A549 (cell line): ENCODE measurements around the gene PIEZO2. TPM values are rescaled to one million over a fixed set of nuclear protein-coding genes. Genes with fewer than 3 reads are reported as not detected.

Source experiments
- ATAC-seq, 2 experiments: fragments of 200-7000 bp in 1 of 2; fragments of >200 bp in 1 of 2; cut with Nextera tagmentation in 1 of 2; cut with Tn5 transposase in 1 of 2; 3 replicates each; pipeline versions ENCODE4 v1.8.0 to v1.9.1; 2018 to 2020; ENCODE audit warnings: mild to moderate bottlenecking in 1 of 2, moderate library complexity in 1 of 2
- CTCF ChIA-PET: fragments of 300-600 bp; sonication (Branson Sonifier 250); formaldehyde crosslinking; extraction: SDS; loops from one replicate; lab custom pipeline; 2021; ENCODE audit warnings: antibody characterized with exemption, inconsistent platforms; lab: Yijun Ruan, JAX
- POLR2A ChIA-PET: fragments of 350-600 bp; formaldehyde crosslinking; extraction: SDS; loops from one replicate; lab custom pipeline; 2021; ENCODE audit warnings: antibody characterized with exemption, inconsistent platforms; lab: Yijun Ruan, JAX
- DNase-seq, 2 experiments: peaks; one replicate each; pipeline versions ENCODE4 v3.0.0 to v3.0.0-alpha.2; 2011 to 2016; ENCODE audit warnings: low read depth in 1 of 2, low spot score in 1 of 2
- FAIRE-seq: peaks from 2 replicates; lab custom pipeline; 2011; peaks lifted over from hg19 to GRCh38; lab: Jason Lieb, UNC
- H3K27ac ChIP-seq, 2 experiments: fragments of >200 bp; sonication (Bioruptor Twin); formaldehyde crosslinking; 3 replicates each; pipeline ENCODE4 v1.5.1; 2016 to 2017
- H3K4me1 ChIP-seq: fragments of >200 bp; sonication (Bioruptor Twin); formaldehyde crosslinking; 3 replicates; pipeline ENCODE4 v1.6.1; 2016
- H3K4me2 ChIP-seq: fragments of >200 bp; sonication (Bioruptor Twin); formaldehyde crosslinking; 3 replicates; pipeline ENCODE4 v1.6.1; 2016
- H3K4me3 ChIP-seq: fragments of >200 bp; sonication (Bioruptor Twin); formaldehyde crosslinking; 3 replicates; pipeline ENCODE4 v1.5.1; 2016
- H3K9me3 ChIP-seq: fragments of >200 bp; sonication (Bioruptor Twin); formaldehyde crosslinking; 3 replicates; pipeline ENCODE4 v1.6.1; 2016
- CBX2 ChIP-seq: fragments of 200-600 bp; sonication (generic); IDR thresholded peaks from 2 replicates; pipeline ENCODE4 v1.6.1; 2016; ENCODE audit warnings: low read depth, mild to moderate bottlenecking, borderline replicate concordance
- CEBPB ChIP-seq, 2 experiments: fragments of >200 bp in 1 of 2; sonication (Bioruptor Twin) in 1 of 2; formaldehyde crosslinking in 1 of 2; IDR thresholded peaks; 2 replicates each; pipeline ENCODE4 v1.6.1; 2012 to 2016
- GATA3 ChIP-seq: IDR thresholded peaks from 2 replicates; pipeline ENCODE4 v1.6.1; 2012; ENCODE audit warnings: borderline replicate concordance
- JUNB ChIP-seq: fragments of >200 bp; sonication (Bioruptor Twin); formaldehyde crosslinking; IDR thresholded peaks from 2 replicates; pipeline ENCODE4 v1.6.1; 2016
- KDM5A ChIP-seq: fragments of 200-600 bp; sonication (generic); IDR thresholded peaks from 2 replicates; pipeline ENCODE4 v1.6.1; 2016; ENCODE audit warnings: antibody characterized with exemption, mild to moderate bottlenecking
- NFE2L2 ChIP-seq: fragments of 150-350 bp; conservative IDR thresholded peaks from 2 replicates; pipeline ENCODE4 v1.6.1; 2014; ENCODE audit warnings: low read length
- NPAS2 ChIP-seq: fragments of 250-450 bp; sonication (Bioruptor Pico); IDR thresholded peaks from 2 replicates; pipeline ENCODE4 v1.8.0; 2022; ENCODE audit warnings: mild to moderate bottlenecking, moderate library complexity, borderline replicate concordance
- NR3C1 ChIP-seq: fragments of >200 bp; sonication (Bioruptor Twin); formaldehyde crosslinking; IDR thresholded peaks from 3 replicates; pipeline ENCODE4 v1.6.1; 2017
- POLR2AphosphoS2 ChIP-seq: conservative IDR thresholded peaks from 2 replicates; pipeline ENCODE4 v1.6.1; 2012; ENCODE audit warnings: low read length, improper control_type of control experiment, inconsistent platforms
- RAD21 ChIP-seq, 2 experiments: fragments of >200 bp in 1 of 2; sonication (Bioruptor Twin) in 1 of 2; formaldehyde crosslinking in 1 of 2; IDR thresholded peaks in 1 of 2; conservative IDR thresholded peaks in 1 of 2; 2 replicates in 1 of 2; 3 replicates in 1 of 2; pipeline ENCODE4 v1.6.1; 2012 to 2018; ENCODE audit warnings: inconsistent platforms in 1 of 2
- RCOR1 ChIP-seq: fragments of 150-350 bp; IDR thresholded peaks from 2 replicates; pipeline ENCODE4 v1.6.1; 2014; ENCODE audit warnings: antibody characterized with exemption, low read length, low read depth
- RNF2 ChIP-seq: fragments of 200-600 bp; sonication (generic); IDR thresholded peaks from 2 replicates; pipeline ENCODE4 v1.6.1; 2016; ENCODE audit warnings: low read depth, mild to moderate bottlenecking, antibody characterized with exemption, moderate library complexity, borderline replicate concordance
- TFCP2L1 ChIP-seq: fragments of 250-450 bp; sonication (Bioruptor Pico); IDR thresholded peaks from 2 replicates; pipeline ENCODE4 v1.5.0; 2021; ENCODE audit warnings: mild to moderate bottlenecking
- ZC3H11A ChIP-seq: fragments of 450-650 bp; IDR thresholded peaks from 2 replicates; pipeline ENCODE4 v1.6.1; 2014; ENCODE audit warnings: antibody characterized with exemption, mild to moderate bottlenecking
- ZSCAN20 ChIP-seq: fragments of 250-450 bp; sonication (Bioruptor Pico); IDR thresholded peaks from 2 replicates; pipeline ENCODE4 v1.8.0; 2022; ENCODE audit warnings: mild to moderate bottlenecking, moderate library complexity
- WGBS: methylation state at CpG from one replicate; pipeline ENCODE4 v1.1.6; 2017; ENCODE audit errors: missing lambda C conversion rate; 5-methylcytosine and 5-hydroxymethylcytosine counted together
- polyA plus RNA-seq, 4 experiments: library from polyadenylated mRNA; depleted of rRNA in 3 of 4; stranded (reverse); fragments of >200 nt; fragmentation: RNase III in 1 of 4; extraction: RNeasy Plus Mini Kit Qiagen cat#74134 plus additional on column Dnase treatment in 1 of 4; gene quantifications; 2 replicates in 3 of 4; 3 replicates in 1 of 4; pipeline ENCODE4 v1.2.3, GENCODE V29; 2011 to 2017
- TF ChIP-seq, protein P1 (sequence below): fragments of >200 bp; sonication (Bioruptor Twin); formaldehyde crosslinking; IDR thresholded peaks from 2 replicates; pipeline ENCODE4 v1.6.1; 2016
- TF ChIP-seq, protein P2 (sequence below): IDR thresholded peaks from 2 replicates; pipeline ENCODE4 v1.6.1; 2012
- TF ChIP-seq, protein P3 (sequence below): fragments of >200 bp; sonication (Bioruptor Twin); formaldehyde crosslinking; IDR thresholded peaks from 3 replicates; pipeline ENCODE4 v1.5.1; 2016
- TF ChIP-seq, protein P4 (sequence below): fragments of 450-650 bp; IDR thresholded peaks from 2 replicates; pipeline ENCODE4 v1.6.1; 2014; ENCODE audit warnings: antibody characterized with exemption
- TF ChIP-seq, protein P5 (sequence below): fragments of 200-600 bp; sonication (generic); IDR thresholded peaks from 2 replicates; pipeline ENCODE4 v1.6.1; 2016; ENCODE audit warnings: antibody characterized with exemption, mild to moderate bottlenecking, moderate library complexity

PIEZO2 gene
- polyA plus RNA-seq, 2 of the 4 experiments (the other 2 are of a cell fraction), result 0.80 to 1.6 TPM

DNA sequence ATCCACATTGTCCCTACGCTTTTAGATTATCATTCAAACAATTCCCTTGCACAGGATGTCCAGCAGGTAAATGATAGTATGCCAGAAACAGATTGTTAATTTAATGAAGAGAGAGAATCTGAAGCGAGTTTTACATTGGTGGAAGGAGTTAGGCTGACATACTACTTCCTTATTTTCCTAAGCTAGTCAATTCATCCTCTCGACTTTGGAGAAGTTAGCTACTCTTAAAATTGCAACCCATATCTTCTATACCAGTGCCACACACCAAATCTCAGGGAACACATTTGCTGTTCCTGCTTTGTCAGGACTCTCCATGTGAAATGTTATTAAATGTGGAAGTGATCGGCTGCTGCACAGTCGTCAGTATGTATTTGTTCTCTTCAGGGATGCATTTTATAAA lies 374.3 kb downstream of the PIEZO2 start (continued):
- TF ChIP-seq ZC3H11A, result no peak
- TF ChIP-seq RAD21 (conservative IDR thresholded peaks at IDR 0.05 in 1 of 2, IDR thresholded peaks at IDR 0.05 in 1 of 2), result no peak
- TF ChIP-seq RNF2, result no peak
- TF ChIP-seq TFCP2L1 (CRISPR knock-in tag), result no peak

DNA sequence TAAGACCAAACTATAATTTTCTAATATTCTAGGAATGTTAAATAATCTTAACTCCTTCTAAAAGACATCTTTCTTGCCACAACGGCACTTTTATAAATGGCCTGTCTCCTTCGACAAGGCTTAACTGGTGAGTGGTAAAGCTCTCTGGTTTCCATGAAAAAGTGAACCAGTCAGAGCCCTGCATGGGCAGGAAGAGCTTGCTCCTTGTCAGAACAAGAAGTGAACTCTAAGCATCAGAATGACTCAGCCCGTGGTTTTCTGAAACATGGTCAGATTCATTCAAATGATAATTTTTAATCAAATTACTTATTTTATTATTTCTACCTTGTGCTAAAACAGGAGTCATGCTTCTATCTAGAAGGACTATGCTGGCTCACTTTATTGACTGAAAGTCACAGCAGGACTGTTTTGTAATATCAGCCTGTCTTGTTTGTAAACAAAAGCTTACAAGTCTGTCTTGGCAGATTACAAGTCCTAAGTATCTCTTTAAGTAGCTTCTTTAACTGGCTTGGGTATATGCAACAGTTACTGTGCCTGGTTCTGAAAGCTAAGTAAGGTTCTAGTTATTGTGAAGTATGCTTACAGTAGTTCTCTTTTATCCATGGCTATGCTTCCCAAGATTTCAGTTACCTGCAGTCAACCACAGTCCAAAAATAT lies 378.2 kb downstream of the PIEZO2 start:
- Histone ChIP-seq H3K4me1 (no peaks in the 10 kb centered on the region), H3K4me3 (no peak overlapping the region), H3K9me3 (peaks cover 3% of the 10 kb centered on the region; the same call in 1 of the 3 replicates), H3K4me2 (no peak overlapping the region), H3K27ac (no peak overlapping the region)
- no peak for DNase-seq
- 23% methylated on average over 3 of the region's 3 CpGs for WGBS
- no peak for TF ChIP-seq ZSCAN20 (CRISPR knock-in tag)
- TF ChIP-seq NR3C1, result no peak
- TF ChIP-seq, protein P1, sequence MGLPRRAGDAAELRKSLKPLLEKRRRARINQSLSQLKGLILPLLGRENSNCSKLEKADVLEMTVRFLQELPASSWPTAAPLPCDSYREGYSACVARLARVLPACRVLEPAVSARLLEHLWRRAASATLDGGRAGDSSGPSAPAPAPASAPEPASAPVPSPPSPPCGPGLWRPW, result no peak
- ATAC-seq, result no peak
- ChIA-PET CTCF (no interaction called here), POLR2A (no interaction called here)
- FAIRE-seq, result no peak

DNA sequence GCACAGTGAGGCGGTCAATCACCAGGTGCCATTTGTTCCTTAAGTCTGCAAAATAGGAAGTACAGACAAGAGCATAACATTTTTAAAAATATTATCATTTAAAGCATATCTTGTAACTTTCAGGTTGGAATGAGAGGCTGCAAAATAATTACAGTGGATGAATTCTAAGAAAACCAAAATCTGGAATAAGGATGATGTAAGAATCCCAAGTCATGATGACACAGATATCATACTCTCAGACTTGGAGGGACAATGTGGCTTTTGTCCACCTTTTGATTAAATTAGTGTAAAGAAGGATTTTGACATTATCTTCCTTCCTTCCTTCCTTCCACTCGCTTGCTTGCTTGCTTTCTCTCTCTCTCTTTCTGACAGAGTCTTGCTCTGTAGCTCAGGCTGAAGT lies 379.1 kb downstream of the PIEZO2 start:
- Histone ChIP-seq H3K4me2 (no peak overlapping the region), H3K27ac (no peak overlapping the region), H3K4me3 (no peak overlapping the region), H3K4me1 (no peaks in the 10 kb centered on the region), H3K9me3 (peaks cover 3% of the 10 kb centered on the region; the same call in 1 of the 3 replicates)
- ChIA-PET CTCF (no interaction called here), POLR2A (no interaction called here)
- DNase-seq, result no peak
- TF ChIP-seq, protein P2, sequence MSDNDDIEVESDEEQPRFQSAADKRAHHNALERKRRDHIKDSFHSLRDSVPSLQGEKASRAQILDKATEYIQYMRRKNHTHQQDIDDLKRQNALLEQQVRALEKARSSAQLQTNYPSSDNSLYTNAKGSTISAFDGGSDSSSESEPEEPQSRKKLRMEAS, result no peak
- TF ChIP-seq KDM5A, result no peak
- no peak for TF ChIP-seq NR3C1
- no peak for TF ChIP-seq NFE2L2
- no peak for TF ChIP-seq RAD21 (conservative IDR thresholded peaks at IDR 0.05 in 1 of 2, IDR thresholded peaks at IDR 0.05 in 1 of 2)
- TF ChIP-seq RCOR1, result no peak
- TF ChIP-seq, protein P3, sequence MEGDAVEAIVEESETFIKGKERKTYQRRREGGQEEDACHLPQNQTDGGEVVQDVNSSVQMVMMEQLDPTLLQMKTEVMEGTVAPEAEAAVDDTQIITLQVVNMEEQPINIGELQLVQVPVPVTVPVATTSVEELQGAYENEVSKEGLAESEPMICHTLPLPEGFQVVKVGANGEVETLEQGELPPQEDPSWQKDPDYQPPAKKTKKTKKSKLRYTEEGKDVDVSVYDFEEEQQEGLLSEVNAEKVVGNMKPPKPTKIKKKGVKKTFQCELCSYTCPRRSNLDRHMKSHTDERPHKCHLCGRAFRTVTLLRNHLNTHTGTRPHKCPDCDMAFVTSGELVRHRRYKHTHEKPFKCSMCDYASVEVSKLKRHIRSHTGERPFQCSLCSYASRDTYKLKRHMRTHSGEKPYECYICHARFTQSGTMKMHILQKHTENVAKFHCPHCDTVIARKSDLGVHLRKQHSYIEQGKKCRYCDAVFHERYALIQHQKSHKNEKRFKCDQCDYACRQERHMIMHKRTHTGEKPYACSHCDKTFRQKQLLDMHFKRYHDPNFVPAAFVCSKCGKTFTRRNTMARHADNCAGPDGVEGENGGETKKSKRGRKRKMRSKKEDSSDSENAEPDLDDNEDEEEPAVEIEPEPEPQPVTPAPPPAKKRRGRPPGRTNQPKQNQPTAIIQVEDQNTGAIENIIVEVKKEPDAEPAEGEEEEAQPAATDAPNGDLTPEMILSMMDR, result no peak
- no peak for TF ChIP-seq POLR2AphosphoS2
- TF ChIP-seq CEBPB (IDR thresholded peaks at IDR 0.05), result no peak
- no peak for TF ChIP-seq JUNB
- TF ChIP-seq, protein P4, sequence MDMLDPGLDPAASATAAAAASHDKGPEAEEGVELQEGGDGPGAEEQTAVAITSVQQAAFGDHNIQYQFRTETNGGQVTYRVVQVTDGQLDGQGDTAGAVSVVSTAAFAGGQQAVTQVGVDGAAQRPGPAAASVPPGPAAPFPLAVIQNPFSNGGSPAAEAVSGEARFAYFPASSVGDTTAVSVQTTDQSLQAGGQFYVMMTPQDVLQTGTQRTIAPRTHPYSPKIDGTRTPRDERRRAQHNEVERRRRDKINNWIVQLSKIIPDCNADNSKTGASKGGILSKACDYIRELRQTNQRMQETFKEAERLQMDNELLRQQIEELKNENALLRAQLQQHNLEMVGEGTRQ, result no peak
- no peak for TF ChIP-seq NPAS2 (CRISPR knock-in tag)
- TF ChIP-seq GATA3, result no peak
- no peak for TF ChIP-seq CBX2
- TF ChIP-seq, protein P5, sequence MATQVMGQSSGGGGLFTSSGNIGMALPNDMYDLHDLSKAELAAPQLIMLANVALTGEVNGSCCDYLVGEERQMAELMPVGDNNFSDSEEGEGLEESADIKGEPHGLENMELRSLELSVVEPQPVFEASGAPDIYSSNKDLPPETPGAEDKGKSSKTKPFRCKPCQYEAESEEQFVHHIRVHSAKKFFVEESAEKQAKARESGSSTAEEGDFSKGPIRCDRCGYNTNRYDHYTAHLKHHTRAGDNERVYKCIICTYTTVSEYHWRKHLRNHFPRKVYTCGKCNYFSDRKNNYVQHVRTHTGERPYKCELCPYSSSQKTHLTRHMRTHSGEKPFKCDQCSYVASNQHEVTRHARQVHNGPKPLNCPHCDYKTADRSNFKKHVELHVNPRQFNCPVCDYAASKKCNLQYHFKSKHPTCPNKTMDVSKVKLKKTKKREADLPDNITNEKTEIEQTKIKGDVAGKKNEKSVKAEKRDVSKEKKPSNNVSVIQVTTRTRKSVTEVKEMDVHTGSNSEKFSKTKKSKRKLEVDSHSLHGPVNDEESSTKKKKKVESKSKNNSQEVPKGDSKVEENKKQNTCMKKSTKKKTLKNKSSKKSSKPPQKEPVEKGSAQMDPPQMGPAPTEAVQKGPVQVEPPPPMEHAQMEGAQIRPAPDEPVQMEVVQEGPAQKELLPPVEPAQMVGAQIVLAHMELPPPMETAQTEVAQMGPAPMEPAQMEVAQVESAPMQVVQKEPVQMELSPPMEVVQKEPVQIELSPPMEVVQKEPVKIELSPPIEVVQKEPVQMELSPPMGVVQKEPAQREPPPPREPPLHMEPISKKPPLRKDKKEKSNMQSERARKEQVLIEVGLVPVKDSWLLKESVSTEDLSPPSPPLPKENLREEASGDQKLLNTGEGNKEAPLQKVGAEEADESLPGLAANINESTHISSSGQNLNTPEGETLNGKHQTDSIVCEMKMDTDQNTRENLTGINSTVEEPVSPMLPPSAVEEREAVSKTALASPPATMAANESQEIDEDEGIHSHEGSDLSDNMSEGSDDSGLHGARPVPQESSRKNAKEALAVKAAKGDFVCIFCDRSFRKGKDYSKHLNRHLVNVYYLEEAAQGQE, result no peak
- FAIRE-seq, result no peak
- WGBS, result 22% methylated on average over 2 of the region's 2 CpGs
- no peak for ATAC-seq
